Erythroblast (primary cell): Measurements from ENCODE around the gene MN1.

ENCODE experiments used
- GATA1 ChIP-seq: IDR thresholded peaks from 2 replicates; pipeline ENCODE4 v1.6.1; 2011; ENCODE audit warnings: low read depth, mild to moderate bottlenecking, control low read depth, low read length, moderate library complexity
- POLR2A ChIP-seq: IDR thresholded peaks from 2 replicates; pipeline ENCODE4 v1.6.1; 2011; ENCODE audit warnings: mild to moderate bottlenecking, low read length

- TF ChIP-seq POLR2A (no peak), GATA1 (no peak)
These were observed 43.5 kb downstream of the MN1 start for GRCh38 chr22:27757928-27758525.
